ENCODE measurements around the gene TNS1. TPM values are rescaled to one million over a fixed set of nuclear protein-coding genes. Genes with fewer than 3 reads are reported as not detected.

TNS1 gene
- total RNA-seq, 1 experiment from 2014 or later = 0.49 TPM

DNA sequence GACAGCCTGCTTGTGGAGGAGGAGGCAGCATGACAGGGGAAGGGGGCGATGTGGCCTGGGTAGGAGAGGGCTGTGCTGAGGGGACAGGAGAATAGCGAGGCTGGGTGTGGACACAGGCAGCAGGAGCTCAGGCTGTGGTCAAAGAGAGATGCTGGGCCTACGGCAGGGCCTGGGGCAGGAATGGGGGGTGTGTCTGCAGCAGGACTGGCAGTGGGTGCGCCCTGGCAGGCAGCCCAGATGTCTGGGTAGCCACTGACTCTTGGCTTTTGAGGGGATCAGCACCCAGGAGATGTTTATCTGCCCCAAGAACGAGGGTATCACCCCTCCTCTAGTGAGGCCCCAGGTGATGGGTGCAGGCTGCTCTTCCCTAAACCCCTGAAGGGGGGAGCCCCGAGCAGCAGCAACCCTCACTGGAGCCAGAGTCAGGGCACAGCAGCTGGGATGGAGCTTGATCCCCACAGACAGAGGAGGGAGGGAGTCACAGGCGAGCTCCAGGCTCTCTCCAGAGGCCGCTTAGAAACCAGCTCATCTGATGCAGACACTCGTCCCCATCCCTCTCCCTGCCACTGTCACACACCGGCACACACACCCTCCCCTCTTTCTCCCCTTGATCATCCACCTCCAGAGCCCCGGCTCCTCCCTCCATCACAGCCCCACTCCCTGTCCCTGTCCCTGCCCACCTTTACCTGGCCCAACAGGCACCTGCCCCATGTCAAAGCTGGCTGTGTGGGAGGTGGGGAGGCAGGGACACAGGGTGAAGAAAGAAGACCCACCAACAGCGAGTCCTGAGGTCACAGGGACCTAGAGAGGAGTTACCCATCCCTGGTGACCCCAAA lies 29.8 kb upstream of the TNS1 start:
- Histone ChIP-seq H3K4me3 (ENCODE audit: low read depth in 2 of 2, low read length in 2 of 2) (no peak overlapping the region), H3K36me3 (ENCODE audit: control insufficient read depth, insufficient read depth, low read length) (no peaks in the 10 kb centered on the region), H3K4me1 (ENCODE audit: control insufficient read depth, insufficient read depth, low read length) (no peaks in the 10 kb centered on the region; the same call in 1 of the 2 replicates), H3K9me3 (ENCODE audit: control insufficient read depth, insufficient read depth, low read depth, low read length) (no peaks in the 10 kb centered on the region), H3K27ac (ENCODE audit: low read length) (no peak overlapping the region), H3K27me3 (ENCODE audit: control insufficient read depth, insufficient read depth, low read length) (peaks cover 2% of the 10 kb centered on the region)
- no peak for ATAC-seq
- BruUV-seq (replicated peaks) = no TSS peak
- ChIA-PET POLR2A (no interaction called here), CTCF (interaction anchor here (0.6 to 1.1 kb wide), 2 partner anchors 247 to 1339 kb away, joined by 4 read pairs; no protein-coding TSS in a partner anchor)
- in situ Hi-C loops (cut with HindIII; ENCODE audit: low pct_unique_long_range_greater_than_20kb, low sequenced_read_pairs) (no loop called here), intact Hi-C loops (cut with micrococcal nuclease; ENCODE audit: unreplicated experiment) (loop anchor here (5.0 kb wide), 1 partner anchor 245 kb away; no protein-coding TSS in a partner anchor)
- no peak for DNase-seq (ENCODE audit: low read depth, low spot score)
- TF ChIP-seq POLR2AphosphoS5 (IDR thresholded peaks at IDR 0.05; ENCODE audit: low read depth, low read length) (no peak), SIN3A (IDR thresholded peaks at IDR 0.05; ENCODE audit: borderline replicate concordance, insufficient read depth, low read depth, low read length) (no peak), TCF7L2 (IDR thresholded peaks at IDR 0.05; ENCODE audit: low read depth, low read length) (no peak)
- TF ChIP-seq, protein P1, sequence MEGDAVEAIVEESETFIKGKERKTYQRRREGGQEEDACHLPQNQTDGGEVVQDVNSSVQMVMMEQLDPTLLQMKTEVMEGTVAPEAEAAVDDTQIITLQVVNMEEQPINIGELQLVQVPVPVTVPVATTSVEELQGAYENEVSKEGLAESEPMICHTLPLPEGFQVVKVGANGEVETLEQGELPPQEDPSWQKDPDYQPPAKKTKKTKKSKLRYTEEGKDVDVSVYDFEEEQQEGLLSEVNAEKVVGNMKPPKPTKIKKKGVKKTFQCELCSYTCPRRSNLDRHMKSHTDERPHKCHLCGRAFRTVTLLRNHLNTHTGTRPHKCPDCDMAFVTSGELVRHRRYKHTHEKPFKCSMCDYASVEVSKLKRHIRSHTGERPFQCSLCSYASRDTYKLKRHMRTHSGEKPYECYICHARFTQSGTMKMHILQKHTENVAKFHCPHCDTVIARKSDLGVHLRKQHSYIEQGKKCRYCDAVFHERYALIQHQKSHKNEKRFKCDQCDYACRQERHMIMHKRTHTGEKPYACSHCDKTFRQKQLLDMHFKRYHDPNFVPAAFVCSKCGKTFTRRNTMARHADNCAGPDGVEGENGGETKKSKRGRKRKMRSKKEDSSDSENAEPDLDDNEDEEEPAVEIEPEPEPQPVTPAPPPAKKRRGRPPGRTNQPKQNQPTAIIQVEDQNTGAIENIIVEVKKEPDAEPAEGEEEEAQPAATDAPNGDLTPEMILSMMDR (IDR thresholded peaks at IDR 0.05) = no peak
- TF ChIP-seq, protein P2, sequence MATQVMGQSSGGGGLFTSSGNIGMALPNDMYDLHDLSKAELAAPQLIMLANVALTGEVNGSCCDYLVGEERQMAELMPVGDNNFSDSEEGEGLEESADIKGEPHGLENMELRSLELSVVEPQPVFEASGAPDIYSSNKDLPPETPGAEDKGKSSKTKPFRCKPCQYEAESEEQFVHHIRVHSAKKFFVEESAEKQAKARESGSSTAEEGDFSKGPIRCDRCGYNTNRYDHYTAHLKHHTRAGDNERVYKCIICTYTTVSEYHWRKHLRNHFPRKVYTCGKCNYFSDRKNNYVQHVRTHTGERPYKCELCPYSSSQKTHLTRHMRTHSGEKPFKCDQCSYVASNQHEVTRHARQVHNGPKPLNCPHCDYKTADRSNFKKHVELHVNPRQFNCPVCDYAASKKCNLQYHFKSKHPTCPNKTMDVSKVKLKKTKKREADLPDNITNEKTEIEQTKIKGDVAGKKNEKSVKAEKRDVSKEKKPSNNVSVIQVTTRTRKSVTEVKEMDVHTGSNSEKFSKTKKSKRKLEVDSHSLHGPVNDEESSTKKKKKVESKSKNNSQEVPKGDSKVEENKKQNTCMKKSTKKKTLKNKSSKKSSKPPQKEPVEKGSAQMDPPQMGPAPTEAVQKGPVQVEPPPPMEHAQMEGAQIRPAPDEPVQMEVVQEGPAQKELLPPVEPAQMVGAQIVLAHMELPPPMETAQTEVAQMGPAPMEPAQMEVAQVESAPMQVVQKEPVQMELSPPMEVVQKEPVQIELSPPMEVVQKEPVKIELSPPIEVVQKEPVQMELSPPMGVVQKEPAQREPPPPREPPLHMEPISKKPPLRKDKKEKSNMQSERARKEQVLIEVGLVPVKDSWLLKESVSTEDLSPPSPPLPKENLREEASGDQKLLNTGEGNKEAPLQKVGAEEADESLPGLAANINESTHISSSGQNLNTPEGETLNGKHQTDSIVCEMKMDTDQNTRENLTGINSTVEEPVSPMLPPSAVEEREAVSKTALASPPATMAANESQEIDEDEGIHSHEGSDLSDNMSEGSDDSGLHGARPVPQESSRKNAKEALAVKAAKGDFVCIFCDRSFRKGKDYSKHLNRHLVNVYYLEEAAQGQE (IDR thresholded peaks at IDR 0.05; ENCODE audit: insufficient read depth in 1 of 2, low read depth in 2 of 2, low read length in 1 of 2) = no peak

DNA sequence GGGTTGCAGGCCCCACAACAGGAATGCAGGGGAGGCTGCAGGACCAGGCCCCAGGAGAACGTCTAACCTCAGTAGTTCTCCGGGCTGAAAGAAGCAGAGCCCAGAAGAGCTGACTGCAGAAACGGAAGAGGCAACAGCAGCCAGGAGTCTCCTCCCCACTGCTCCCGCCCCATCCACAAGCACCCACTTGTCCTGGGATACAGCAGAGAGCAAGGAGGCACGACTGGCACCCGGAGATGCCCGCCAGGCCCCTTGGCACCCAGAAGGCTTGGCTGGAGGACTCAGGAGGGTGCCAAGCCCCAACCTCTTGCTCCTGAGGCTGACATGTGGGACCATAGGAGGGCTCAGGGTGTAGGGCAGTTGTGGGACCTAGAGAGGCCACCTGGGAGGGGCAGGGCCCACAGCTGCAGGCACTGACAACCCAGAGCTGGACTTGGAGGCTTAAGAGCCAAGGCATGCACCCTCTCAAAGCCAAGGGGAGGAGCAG lies 29.0 kb upstream of the TNS1 start:
- TF ChIP-seq, protein P1 (IDR thresholded peaks at IDR 0.05) = no peak
- no peak for TF ChIP-seq SIN3A (IDR thresholded peaks at IDR 0.05; ENCODE audit: borderline replicate concordance, insufficient read depth, low read depth, low read length)
- no peak for TF ChIP-seq POLR2AphosphoS5 (IDR thresholded peaks at IDR 0.05; ENCODE audit: low read depth, low read length)
- TF ChIP-seq TCF7L2 (IDR thresholded peaks at IDR 0.05; ENCODE audit: low read depth, low read length) = no peak
- TF ChIP-seq, protein P2 (IDR thresholded peaks at IDR 0.05; ENCODE audit: insufficient read depth in 1 of 2, low read depth in 2 of 2, low read length in 1 of 2) = no peak
- Histone ChIP-seq H3K27ac (ENCODE audit: low read length) (no peak overlapping the region), H3K4me3 (ENCODE audit: low read depth in 2 of 2, low read length in 2 of 2) (no peak overlapping the region), H3K27me3 (ENCODE audit: control insufficient read depth, insufficient read depth, low read length) (no peaks in the 10 kb centered on the region), H3K36me3 (ENCODE audit: control insufficient read depth, insufficient read depth, low read length) (no peaks in the 10 kb centered on the region), H3K4me1 (ENCODE audit: control insufficient read depth, insufficient read depth, low read length) (no peaks in the 10 kb centered on the region; the same call in 1 of the 2 replicates), H3K9me3 (ENCODE audit: control insufficient read depth, insufficient read depth, low read depth, low read length) (no peaks in the 10 kb centered on the region)
- in situ Hi-C loops (cut with HindIII; ENCODE audit: low pct_unique_long_range_greater_than_20kb, low sequenced_read_pairs) (no loop called here), intact Hi-C loops (cut with micrococcal nuclease; ENCODE audit: unreplicated experiment) (loop anchor here (5.0 kb wide), 1 partner anchor 245 kb away; no protein-coding TSS in a partner anchor)
- DNase-seq (ENCODE audit: low read depth, low spot score) = no peak
- no TSS peak for BruUV-seq (replicated peaks)
- CTCF ChIA-PET = interaction anchor here (0.9 kb wide), 1 partner anchor 246 kb away, joined by 3 read pairs; no protein-coding TSS in a partner anchor
- POLR2A ChIA-PET = no interaction called here
- ATAC-seq = no peak

All from Panc1 (cell line).